NCI-H2196 (cell line): ENCODE results near the gene UCK2.

Source experiments
- DNase-seq: peaks from one replicate; lab custom pipeline; 2025; ENCODE audit not compliant: unreplicated experiment; lab: John Stamatoyannopoulos, UW

UCK2 gene

GRCh38 chr1:165854101-165854845 lies 26.9 kb downstream of the UCK2 start:
- no peak for DNase-seq

- DNase-seq = no peak
Observed at GRCh38 chr1:165855010-165855838, 27.8 kb downstream of the UCK2 start.

DNA sequence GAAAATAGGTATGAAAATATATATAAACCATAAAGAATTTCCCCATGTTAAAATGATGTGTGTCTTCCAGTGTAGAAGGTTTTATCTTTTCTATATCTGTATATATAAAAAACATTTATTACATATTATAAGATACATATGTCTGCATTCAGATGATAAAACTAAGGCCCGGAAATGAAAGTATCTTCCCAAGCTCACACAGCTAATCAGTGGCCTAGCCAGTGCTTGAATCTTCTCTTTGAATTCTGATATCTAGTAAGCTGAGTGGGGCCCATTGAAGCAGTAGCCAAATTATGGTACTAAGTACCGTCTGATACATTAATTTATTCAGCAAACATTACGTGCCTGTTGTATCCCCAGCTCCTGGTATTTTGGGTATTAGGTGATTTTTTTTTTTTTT lies 28.6 kb downstream of the UCK2 start:
- DNase-seq = no peak

GRCh38 chr1:165856606-165857005 lies 29.2 kb downstream of the UCK2 start:
- no peak for DNase-seq

DNA sequence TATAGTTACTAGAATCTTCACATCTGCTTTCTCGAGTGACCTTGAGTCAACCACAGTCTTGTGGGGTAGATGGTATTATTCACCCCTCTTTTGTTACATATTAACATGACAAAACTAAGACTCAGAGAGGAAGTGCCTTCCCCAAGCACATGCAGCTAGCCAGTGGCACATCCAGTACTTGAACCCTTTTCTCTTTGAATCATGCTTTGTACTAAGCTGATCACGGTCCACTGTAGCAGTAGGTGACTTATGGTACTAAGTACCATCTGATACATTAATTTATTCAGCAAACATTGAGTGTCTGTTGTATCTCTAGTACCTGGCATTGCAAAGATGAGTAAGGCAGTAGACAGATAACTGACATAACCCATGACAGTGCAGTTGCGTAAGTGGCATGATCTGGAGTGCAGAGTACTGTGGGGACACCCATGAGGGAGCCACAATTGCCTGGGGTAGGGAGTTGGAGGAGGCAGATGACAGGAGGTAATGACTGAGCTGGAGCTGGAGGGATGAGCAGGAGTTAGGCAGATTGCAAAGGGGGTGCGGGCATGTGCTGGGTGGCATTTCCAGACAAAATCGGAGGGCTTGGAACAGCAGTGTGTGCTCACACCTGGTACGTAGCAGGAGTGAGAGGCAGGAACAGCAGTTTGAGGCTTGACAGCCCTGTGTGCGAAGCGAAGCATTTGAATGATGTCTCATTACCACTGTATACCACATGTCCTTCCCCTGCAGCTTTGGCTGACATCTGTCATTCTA lies 29.8 kb downstream of the UCK2 start:
- no peak for DNase-seq

- peak; percentile 47 for DNase-seq
Observed at GRCh38 chr1:165858364-165858823, 31.0 kb downstream of the UCK2 start.

DNA sequence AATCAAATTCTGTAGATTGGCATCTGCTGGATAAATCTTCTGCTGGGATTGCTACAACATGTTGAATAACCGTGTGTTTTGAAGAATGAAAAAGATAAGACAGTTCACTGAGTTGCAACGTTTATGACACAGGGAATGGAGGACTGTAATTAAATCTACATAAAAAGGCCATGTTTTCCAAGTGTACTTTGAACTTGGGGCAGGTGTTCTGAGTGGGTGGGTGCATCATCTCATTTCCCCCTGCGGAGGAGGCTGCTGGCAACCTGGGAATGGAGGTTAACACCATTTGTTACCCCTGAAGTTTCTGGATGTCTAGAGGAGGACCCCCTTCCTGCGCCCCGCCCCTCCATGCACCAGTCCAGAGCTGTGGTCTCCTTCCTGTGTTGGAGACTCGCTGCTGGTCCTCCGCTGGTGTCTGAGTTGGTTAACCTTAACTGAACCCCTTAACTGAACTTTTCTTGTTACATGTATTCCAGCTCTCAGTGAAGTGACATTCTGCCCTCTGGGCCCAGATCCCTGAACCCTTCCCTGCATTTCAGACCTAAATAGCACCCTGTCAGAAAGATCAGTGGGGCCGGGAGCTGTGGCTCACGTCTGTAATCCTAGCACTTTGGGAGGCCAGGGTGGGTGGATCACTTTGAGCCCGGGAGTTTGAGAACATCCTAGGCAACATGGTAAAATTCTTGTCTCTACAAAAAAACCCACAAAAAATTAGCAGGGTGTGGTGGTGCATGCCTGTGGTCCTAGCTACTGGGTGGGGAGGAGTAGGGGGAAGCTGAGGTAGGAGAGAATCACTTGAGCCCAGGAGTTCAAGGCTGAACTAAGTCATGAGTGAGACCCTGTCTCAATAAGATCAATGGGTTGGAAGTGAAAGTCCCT lies 31.8 kb downstream of the UCK2 start:
- DNase-seq = no peak

- DNase-seq = no peak
Observed at GRCh38 chr1:165860065-165860464, 32.7 kb downstream of the UCK2 start.

DNA sequence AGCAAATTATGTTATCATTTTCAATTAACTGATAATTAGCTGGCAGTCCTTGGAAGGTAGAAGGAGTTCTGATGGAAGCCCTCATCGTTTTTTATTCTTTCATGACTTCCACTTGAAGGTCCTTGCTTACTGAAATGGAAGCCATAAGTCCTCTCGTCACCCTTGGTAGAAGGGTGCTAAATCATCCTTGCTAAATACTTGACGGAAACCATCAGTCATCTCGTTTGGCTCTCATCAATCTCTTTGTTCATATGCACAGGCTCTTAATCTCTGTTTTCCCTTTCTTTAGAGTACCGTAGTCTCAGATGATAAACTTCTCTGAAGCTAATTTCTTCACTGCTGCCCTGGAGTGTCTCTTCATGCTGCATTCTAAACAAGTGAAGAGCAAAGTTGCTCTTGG lies 34.5 kb downstream of the UCK2 start:
- DNase-seq = no peak

GRCh38 chr1:165862448-165862847 lies 35.0 kb downstream of the UCK2 start:
- no peak for DNase-seq

- DNase-seq = no peak
Observed at GRCh38 chr1:165863346-165863745, 35.9 kb downstream of the UCK2 start.

GRCh38 chr1:165865633-165866340 lies 38.4 kb downstream of the UCK2 start:
- DNase-seq = no peak

- DNase-seq = no peak
Observed at GRCh38 chr1:165869343-165869742, 41.9 kb downstream of the UCK2 start.

DNA sequence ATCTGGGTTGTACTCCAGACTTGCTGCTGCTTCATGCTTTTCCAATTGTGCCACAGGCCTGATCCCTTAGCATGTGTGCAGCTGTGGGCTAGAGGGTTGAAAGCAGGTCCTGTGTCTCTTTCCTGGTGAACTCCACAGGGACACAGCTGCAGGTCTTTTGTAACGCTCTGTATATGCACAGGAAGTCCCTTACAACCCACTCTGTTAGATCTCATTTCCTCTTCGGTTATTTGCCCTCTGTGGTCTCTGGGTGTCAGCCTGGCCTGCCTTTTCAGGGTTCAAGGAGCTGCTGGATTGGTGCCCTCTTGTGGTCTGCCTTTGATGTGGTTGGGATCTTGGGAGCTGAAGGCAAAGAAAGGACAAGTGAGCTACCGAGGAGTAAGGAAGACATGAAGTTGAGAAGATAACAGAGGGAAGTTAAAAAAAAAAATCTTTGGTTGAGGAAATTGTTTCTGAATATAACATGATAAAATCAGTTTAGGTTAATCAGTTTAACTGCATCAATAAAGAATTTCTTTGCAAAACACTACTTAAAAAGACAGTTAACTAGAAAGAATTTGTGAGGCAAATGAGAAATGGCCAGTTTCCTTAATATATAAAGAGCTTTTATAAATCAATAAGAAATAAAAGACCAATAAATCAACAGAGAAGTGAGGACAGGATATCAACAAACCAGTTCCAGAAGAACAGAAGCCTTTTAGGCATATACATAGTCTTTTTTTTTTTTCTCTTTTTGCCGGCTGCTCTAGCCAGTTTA lies 44.1 kb downstream of the UCK2 start:
- peak; percentile 13 for DNase-seq

GRCh38 chr1:165873481-165873880 lies 46.1 kb downstream of the UCK2 start:
- DNase-seq = no peak

DNA sequence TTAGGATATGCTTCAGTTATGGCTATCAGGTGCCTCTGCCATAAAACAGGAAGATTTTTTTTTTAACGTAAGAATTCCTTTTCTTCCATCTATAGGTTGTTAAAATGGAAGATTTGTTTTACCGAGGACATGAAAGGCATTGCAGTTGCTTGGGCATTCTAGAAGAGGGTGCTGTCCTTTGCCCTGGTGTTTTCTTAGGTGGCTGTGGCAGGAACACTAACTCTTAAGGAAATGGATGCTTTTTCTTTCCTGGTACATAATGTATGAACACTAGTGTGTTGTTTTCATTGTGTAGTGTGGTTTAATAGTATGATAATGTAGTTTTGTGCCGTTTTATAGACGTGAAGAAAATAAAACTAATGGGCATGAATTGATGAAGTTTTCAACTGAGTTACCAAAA lies 47.2 kb downstream of the UCK2 start:
- DNase-seq = no peak

GRCh38 chr1:165875171-165875570 lies 47.8 kb downstream of the UCK2 start:
- no peak for DNase-seq

DNA sequence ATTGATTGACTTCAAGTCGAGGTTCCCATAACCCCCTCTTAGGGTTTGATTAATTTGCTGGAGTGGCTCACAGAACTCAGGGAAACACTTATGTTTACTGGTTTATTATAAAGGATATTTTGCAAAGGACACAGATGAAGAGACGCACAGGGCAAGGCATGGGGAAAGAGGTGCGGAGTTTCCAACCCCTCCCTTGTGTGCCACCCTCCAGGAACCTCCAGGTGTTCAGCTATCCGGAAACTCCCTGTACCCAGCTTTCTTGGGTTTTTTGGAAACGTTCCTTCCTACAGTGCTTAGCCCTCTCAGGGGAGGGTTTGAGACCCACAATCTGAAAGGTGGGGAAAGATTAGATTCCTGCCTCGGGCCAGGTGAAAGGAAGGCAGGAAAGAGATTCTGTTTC lies 48.2 kb downstream of the UCK2 start:
- no peak for DNase-seq

DNA sequence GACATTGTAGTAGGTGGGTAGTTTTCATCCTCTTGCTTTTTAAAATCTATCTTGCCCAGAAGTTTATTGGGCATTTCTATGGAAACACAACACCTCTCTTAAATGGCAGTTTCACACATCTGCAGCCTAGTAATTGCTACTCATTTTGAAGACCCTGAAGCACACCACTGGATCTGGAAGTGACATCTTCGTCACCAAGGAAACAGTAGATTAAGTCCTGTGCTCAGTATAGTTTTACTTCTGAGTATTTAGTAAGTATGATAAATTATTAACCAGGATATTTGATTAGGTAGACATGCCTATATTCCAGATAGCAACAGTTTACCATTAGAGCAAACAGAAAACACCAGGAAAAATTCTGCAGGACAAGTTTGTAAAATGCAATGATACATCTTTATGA lies 48.7 kb downstream of the UCK2 start:
- DNase-seq = no peak
